ENCODE results near the gene TRAIP.

GRCh38 chr3:49806850-49807249 is 49.5 kb downstream of the TRAIP start:
- TF ChIP-seq CTCF (IDR thresholded peaks at IDR 0.05) (no peak), POLR2A (IDR thresholded peaks at IDR 0.05) (no peak)
